SK-N-SH treated with all-trans-retinoic acid at 6 μM for 48 hours (cell line): ENCODE results near the gene TRIML1.

Experiments used
- ARNTL ChIP-seq: fragments of 450-650 bp; formaldehyde crosslinking; IDR thresholded peaks from 2 replicates; pipeline ENCODE4 v1.5.0; 2020; ENCODE audit warnings: low read depth, mild to moderate bottlenecking, moderate library complexity, borderline replicate concordance
- CREB5 ChIP-seq: fragments of 250-450 bp; sonication (Bioruptor Pico); IDR thresholded peaks from 2 replicates; pipeline ENCODE4 v1.5.1; 2020; ENCODE audit warnings: low read depth, mild to moderate bottlenecking, moderate library complexity
- CSDC2 ChIP-seq: fragments of 250-450 bp; sonication (Bioruptor Pico); IDR thresholded peaks from 2 replicates; pipeline ENCODE4 v1.5.0; 2020; ENCODE audit warnings: mild to moderate bottlenecking, moderate library complexity
- ISL1 ChIP-seq: fragments of 250-450 bp; sonication (Bioruptor Pico); IDR thresholded peaks from 2 replicates; pipeline ENCODE4 v2.1.2; 2022; ENCODE audit warnings: mild to moderate bottlenecking, moderate library complexity
- OSR1 ChIP-seq: fragments of 250-450 bp; sonication (Bioruptor Pico); IDR thresholded peaks from 2 replicates; pipeline ENCODE4 v1.8.0; 2022; ENCODE audit warnings: moderate library complexity, mild to moderate bottlenecking, inconsistent platforms
- PPARA ChIP-seq: fragments of 250-450 bp; sonication (Bioruptor Pico); IDR thresholded peaks from 2 replicates; pipeline ENCODE4 v1.5.0; 2020; ENCODE audit warnings: mild to moderate bottlenecking, borderline replicate concordance
- RARB ChIP-seq: fragments of 250-450 bp; sonication (Bioruptor Pico); IDR thresholded peaks from 2 replicates; pipeline ENCODE4 v1.8.0; 2021; ENCODE audit warnings: mild to moderate bottlenecking, moderate library complexity
- ZFP3 ChIP-seq: fragments of 250-450 bp; sonication (Bioruptor Pico); IDR thresholded peaks from 2 replicates; pipeline ENCODE4 v1.5.0; 2020; ENCODE audit warnings: mild to moderate bottlenecking, moderate library complexity
- ZNF70 ChIP-seq: fragments of 450-650 bp; formaldehyde crosslinking; IDR thresholded peaks from 2 replicates; pipeline ENCODE4 v1.5.0; 2020; ENCODE audit warnings: mild to moderate bottlenecking, moderate library complexity
- ZNF8 ChIP-seq: fragments of 450-650 bp; formaldehyde crosslinking; IDR thresholded peaks from 2 replicates; pipeline ENCODE4 v1.5.0; 2020; ENCODE audit warnings: mild to moderate bottlenecking, moderate library complexity
- TF ChIP-seq, protein P1 (sequence below): fragments of 250-450 bp; sonication (Bioruptor Pico); IDR thresholded peaks from 2 replicates; pipeline ENCODE4 v1.8.0; 2020; ENCODE audit warnings: mild to moderate bottlenecking, moderate library complexity, borderline replicate concordance
- TF ChIP-seq, protein P2 (sequence below): fragments of 250-450 bp; sonication (Bioruptor Pico); IDR thresholded peaks from 2 replicates; pipeline ENCODE4 v1.5.1; 2021; ENCODE audit warnings: mild to moderate bottlenecking, moderate library complexity

DNA sequence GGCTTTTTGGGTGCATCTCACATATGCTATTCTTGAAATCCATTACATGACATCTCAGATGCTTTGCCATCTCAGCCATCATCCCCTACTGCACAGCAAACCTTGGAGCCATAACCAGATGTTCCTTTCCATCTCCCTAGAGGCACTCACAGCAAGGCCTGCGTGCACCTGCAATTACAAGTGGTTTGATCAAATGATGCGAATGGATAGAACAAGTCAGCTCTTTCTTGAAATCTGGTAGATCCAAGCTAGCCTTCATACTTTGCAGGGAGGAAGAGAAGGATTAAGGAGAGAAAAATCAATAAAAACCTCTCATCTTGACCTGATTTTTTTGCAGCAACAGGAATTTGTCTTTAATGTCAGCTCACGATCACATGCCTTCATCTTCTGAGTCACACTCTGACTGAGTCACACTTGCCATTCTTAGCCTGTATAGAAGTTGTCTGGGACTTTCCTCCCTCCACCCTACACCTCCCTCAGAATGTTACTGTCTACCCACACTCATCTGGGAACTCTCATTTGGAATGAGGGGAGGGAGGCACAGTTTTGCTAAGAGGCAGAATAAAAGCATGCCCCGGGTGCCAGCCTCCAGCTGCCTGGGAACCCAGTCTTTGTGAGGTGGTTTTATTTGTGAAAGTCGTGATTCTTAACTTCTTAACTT lies 11.9 kb upstream of the TRIML1 start:
- no peak for TF ChIP-seq ZFP3 (CRISPR knock-in tag)
- TF ChIP-seq CREB5 (CRISPR knock-in tag): no peak
- TF ChIP-seq, protein P1, sequence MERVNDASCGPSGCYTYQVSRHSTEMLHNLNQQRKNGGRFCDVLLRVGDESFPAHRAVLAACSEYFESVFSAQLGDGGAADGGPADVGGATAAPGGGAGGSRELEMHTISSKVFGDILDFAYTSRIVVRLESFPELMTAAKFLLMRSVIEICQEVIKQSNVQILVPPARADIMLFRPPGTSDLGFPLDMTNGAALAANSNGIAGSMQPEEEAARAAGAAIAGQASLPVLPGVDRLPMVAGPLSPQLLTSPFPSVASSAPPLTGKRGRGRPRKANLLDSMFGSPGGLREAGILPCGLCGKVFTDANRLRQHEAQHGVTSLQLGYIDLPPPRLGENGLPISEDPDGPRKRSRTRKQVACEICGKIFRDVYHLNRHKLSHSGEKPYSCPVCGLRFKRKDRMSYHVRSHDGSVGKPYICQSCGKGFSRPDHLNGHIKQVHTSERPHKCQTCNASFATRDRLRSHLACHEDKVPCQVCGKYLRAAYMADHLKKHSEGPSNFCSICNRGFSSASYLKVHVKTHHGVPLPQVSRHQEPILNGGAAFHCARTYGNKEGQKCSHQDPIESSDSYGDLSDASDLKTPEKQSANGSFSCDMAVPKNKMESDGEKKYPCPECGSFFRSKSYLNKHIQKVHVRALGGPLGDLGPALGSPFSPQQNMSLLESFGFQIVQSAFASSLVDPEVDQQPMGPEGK (CRISPR knock-in tag): no peak
- TF ChIP-seq, protein P2, sequence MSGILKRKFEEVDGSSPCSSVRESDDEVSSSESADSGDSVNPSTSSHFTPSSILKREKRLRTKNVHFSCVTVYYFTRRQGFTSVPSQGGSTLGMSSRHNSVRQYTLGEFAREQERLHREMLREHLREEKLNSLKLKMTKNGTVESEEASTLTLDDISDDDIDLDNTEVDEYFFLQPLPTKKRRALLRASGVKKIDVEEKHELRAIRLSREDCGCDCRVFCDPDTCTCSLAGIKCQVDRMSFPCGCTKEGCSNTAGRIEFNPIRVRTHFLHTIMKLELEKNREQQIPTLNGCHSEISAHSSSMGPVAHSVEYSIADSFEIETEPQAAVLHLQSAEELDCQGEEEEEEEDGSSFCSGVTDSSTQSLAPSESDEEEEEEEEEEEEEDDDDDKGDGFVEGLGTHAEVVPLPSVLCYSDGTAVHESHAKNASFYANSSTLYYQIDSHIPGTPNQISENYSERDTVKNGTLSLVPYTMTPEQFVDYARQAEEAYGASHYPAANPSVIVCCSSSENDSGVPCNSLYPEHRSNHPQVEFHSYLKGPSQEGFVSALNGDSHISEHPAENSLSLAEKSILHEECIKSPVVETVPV (CRISPR knock-in tag): no peak
- TF ChIP-seq CSDC2 (CRISPR knock-in tag): no peak
- no peak for TF ChIP-seq ZNF70 (CRISPR knock-in tag)
- TF ChIP-seq OSR1 (CRISPR knock-in tag): no peak
- TF ChIP-seq PPARA (CRISPR knock-in tag): no peak
- TF ChIP-seq RARB (CRISPR knock-in tag): no peak
- no peak for TF ChIP-seq ZNF8
- no peak for TF ChIP-seq ISL1 (CRISPR knock-in tag)
- TF ChIP-seq ARNTL (CRISPR knock-in tag): no peak
